ENCODE results near the gene PARD3.

Gene PARD3

DNA sequence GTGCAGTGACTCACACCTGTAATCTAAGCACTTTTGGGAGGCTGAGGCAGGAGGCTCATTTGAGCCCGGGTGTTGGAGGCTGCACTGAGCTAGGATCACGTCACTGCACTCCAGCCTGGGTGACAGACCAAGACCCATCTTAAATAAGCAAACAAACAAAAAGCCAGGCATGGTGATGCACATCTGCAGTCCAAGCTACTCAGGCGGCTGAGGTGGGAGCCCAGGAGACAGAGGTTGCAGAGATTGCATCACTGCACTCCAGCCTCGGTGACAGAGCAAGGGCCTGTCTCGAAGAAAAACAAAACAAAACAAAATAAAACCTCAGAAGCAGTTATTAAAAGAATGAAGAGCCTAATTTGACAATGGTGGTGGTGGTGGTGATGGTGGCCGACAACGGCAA lies 132.5 kb downstream of the PARD3 start:
- Mint-ChIP-seq H3K36me3 (ENCODE audit: low read depth) (no peaks in the 10 kb centered on the region), H3K4me1 (no peaks in the 10 kb centered on the region), H3K27ac (no peak overlapping the region), H3K27me3 (no peaks in the 10 kb centered on the region), H3K4me3 (no peak overlapping the region), H3K9me3 (no peaks in the 10 kb centered on the region)
- DNase-seq, result no peak
- ATAC-seq, result no peak

DNA sequence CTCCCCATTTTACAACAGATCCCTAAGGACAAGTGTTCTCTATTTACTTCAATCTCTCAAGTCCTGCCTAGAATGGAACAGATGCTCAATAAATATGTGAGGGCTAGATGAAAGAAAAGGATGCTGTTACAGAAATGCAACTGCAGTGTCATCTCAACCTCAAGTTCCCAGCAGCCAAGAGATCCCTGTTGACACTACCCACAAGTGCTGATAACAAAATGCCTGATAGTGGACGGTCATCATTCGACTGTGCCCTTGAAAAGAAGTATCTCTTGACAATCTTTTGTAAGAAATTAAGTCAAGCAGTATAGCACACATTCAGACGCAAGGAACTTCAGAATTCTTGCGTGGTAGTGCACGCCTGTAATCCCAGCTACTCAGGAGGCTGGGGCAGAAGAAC lies 133.2 kb downstream of the PARD3 start:
- Mint-ChIP-seq H3K27me3 (no peaks in the 10 kb centered on the region), H3K27ac (no peak overlapping the region), H3K9me3 (no peaks in the 10 kb centered on the region), H3K36me3 (ENCODE audit: low read depth) (no peaks in the 10 kb centered on the region), H3K4me1 (no peaks in the 10 kb centered on the region), H3K4me3 (no peak overlapping the region)
- ATAC-seq, result no peak
- DNase-seq, result no peak

DNA sequence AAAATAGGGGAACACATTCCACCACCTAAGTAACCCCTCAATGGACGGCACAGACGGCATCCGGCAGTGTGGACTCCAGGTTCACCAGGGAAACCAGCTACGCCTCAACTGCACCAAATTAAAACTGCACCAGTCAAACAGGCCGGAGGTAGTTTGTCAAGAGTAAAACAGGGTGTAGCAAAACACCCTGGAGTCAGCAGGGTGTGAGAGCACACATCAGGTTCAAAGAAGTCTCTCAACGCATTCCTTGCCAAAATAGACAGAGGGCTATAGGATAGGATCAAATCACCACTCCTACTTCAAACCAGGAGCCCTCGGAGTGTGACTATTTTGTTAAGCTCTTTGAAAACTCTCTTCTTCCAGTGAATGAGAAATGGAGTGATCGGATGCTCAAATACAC lies 135.9 kb downstream of the PARD3 start:
- Mint-ChIP-seq H3K36me3 (ENCODE audit: low read depth) (no peaks in the 10 kb centered on the region), H3K4me3 (no peak overlapping the region)
- no peak for ATAC-seq

DNA sequence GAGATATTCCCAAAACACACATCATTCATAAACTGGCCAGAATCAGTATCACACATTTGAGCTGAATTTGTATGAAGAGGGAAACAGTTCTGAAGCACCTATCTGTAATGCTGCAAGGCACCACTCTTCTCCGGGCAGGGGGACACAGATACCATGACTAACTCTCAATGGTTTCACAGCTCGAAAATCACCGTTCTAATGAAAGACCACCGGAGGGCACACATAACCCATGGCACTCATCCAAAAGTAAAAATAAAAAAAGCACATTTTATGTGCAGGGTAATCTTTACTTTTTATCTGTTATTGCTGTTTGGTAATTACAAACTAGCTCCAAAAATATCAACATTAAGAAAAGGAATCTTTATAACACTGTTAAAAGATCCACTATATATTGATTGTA lies 137.5 kb downstream of the PARD3 start:
- DNase-seq (no peak), ATAC-seq (no peak)
- no peaks in the 10 kb centered on the region for H3K9me3 Mint-ChIP-seq
- no peaks in the 10 kb centered on the region for H3K36me3 Mint-ChIP-seq (ENCODE audit: low read depth)
- no peak overlapping the region for H3K27ac Mint-ChIP-seq
- no peak overlapping the region for H3K4me3 Mint-ChIP-seq
- peaks cover 1% of the 10 kb centered on the region for H3K27me3 Mint-ChIP-seq
- no peaks in the 10 kb centered on the region for H3K4me1 Mint-ChIP-seq

More for the DNA sequence above, 135.9 kb downstream of the PARD3 start:
- H3K27me3 Mint-ChIP-seq, result no peaks in the 10 kb centered on the region
- no peaks in the 10 kb centered on the region for H3K9me3 Mint-ChIP-seq
- H3K27ac Mint-ChIP-seq, result no peak overlapping the region
- no peak for DNase-seq
- no peaks in the 10 kb centered on the region for H3K4me1 Mint-ChIP-seq

DNA sequence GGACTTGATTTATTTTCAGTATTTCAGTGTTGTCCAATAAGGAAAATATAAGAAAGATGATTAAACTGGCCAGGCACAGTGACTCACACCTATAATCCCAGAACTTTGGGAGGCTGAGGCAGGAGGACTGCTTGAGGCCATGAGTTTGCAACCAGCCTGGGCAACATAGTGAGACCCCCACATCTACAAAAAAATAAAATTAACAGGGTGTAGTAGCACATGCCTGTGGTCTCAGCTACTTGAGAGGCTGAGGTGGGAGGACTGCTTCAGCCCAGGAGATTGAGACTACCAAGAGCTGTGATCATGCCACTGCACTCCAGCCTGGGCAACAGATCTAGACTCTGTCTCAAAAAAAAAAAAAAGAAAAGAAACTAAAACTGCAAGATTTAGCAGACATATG lies 138.0 kb downstream of the PARD3 start:
- H3K4me3 Mint-ChIP-seq, result no peak overlapping the region
- H3K27ac Mint-ChIP-seq, result no peak overlapping the region
- no peaks in the 10 kb centered on the region for H3K36me3 Mint-ChIP-seq (ENCODE audit: low read depth)
- H3K4me1 Mint-ChIP-seq, result no peaks in the 10 kb centered on the region
- no peak for ATAC-seq
- peaks cover 1% of the 10 kb centered on the region for H3K27me3 Mint-ChIP-seq
- no peak for DNase-seq
- H3K9me3 Mint-ChIP-seq, result no peaks in the 10 kb centered on the region

DNA sequence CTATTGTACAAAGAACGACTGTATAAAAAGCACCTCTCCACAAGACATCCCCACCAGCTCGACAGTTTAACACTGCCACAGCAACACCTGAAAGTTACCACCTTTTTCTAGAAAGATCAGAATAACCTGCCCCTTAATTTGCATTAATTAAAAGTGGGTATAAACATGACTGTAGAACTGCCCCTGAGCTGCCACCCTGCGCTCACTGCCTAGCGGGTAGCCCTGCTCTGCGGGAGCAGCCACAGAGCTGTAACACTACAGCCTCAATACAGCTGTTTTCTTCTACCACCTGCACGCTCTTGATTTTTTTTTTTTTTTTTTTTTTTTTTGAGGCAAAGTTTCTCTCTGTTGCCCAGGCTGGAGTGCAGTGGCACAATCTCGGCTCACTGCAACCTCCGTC lies 140.9 kb downstream of the PARD3 start:
- no peak overlapping the region for H3K4me3 Mint-ChIP-seq
- no peak for ATAC-seq
- no peak overlapping the region for H3K27ac Mint-ChIP-seq
- no peaks in the 10 kb centered on the region for H3K9me3 Mint-ChIP-seq
- no peak for DNase-seq
- H3K4me1 Mint-ChIP-seq, result no peaks in the 10 kb centered on the region
- no peaks in the 10 kb centered on the region for H3K36me3 Mint-ChIP-seq (ENCODE audit: low read depth)
- H3K27me3 Mint-ChIP-seq, result peaks cover 1% of the 10 kb centered on the region

DNA sequence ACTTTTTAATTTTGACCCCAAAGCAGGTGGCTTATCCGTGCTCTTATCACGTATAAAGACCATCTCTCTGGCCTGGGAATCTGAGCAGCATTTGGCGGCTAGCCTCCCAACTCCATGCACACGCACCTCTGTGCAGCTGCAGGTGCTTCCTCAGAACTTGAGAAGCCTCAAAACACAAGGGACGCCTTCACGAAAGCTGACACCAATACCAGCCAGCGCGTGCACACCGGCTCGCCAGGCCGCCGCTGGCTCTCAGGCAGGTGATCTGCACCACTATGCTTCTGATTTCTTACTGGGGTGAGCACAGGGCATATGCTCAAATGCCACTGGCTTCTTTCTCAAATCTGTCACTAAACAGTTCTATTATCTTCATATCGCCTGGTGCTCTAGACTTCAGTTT lies 145.0 kb downstream of the PARD3 start:
- peaks cover 1% of the 10 kb centered on the region for H3K27me3 Mint-ChIP-seq
- no peaks in the 10 kb centered on the region for H3K9me3 Mint-ChIP-seq
- H3K4me1 Mint-ChIP-seq, result peaks cover 2% of the 10 kb centered on the region
- no peak for ATAC-seq
- H3K36me3 Mint-ChIP-seq (ENCODE audit: low read depth), result no peaks in the 10 kb centered on the region
- no peak for DNase-seq
- H3K27ac Mint-ChIP-seq, result no peak overlapping the region
- H3K4me3 Mint-ChIP-seq, result no peak overlapping the region

DNA sequence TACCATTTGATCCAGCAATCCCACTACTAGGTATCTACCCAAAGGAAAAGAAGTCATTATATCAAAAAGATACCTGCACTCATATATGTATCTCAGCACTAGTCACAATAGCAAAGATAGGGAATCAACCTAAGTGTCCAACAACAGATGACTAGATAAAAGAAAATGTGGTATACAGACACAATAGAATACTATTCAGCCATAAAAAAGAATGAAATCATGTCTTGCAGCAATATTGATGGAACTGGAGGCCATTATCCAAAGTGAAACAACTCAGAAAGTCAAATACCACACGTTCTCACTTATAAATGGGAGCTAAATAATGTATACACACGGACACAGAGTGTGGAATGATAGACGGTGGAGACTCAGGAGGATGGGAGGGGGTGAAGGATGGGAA lies 146.0 kb downstream of the PARD3 start:
- DNase-seq (no peak), ATAC-seq (no peak)
- Mint-ChIP-seq H3K4me3 (no peak overlapping the region), H3K9me3 (no peaks in the 10 kb centered on the region), H3K36me3 (ENCODE audit: low read depth) (no peaks in the 10 kb centered on the region), H3K27me3 (peaks cover 1% of the 10 kb centered on the region), H3K27ac (no peak overlapping the region), H3K4me1 (peaks cover 2% of the 10 kb centered on the region)

DNA sequence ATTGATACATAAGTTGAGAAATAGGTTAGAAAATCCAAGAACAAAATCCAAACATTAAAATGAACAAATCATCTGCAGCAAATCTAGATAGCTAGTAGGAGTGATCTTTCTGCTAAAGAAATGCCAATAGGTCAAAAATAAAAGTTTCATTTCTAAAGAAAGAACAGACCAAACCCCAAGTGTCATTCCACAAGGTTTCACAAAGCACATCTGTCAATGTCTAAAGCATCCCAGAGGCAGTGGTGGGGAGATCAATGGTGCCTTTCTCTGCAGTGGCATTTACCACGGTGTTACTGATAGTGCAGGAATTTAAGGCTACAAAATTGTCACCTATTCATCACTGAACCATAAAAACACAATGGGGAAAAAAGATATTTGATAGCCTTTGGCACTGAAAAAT lies 147.9 kb downstream of the PARD3 start:
- DNase-seq (no peak), ATAC-seq (no peak)

DNA sequence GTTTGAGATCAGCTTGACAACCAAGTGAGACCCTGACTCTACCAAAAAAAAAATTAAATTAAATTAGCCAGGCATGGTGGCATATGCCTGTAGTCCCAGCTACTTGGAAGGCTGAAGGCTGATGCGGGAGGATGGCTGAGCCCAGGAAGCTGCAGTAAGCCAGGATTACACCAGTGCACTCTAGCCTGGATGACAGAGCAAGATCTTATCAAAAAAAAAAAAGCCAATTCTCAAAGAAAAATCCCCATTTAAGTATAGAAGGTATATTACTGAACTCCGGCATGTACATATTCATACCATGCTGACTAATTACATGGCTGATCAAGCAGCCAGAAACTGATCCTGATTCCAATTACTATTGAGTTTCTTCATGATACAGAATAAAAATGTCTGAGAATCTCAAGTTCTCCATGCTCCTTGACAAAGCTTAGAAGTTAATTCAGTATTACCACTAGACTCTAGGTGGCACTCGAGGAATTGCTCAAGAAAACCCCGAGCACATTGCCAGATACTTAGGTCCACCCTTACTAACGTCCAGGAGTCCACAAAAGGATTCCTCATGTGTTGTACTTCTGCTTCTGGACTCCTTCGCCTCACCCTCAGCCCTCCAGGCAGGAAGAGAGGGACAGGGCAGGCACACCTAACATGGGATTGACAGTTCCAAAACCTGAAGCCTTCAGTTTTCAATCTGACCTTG lies 148.9 kb downstream of the PARD3 start:
- DNase-seq, result no peak

More for the DNA sequence above, 147.9 kb downstream of the PARD3 start:
- Mint-ChIP-seq H3K27ac (no peak overlapping the region), H3K4me3 (no peak overlapping the region), H3K4me1 (peaks cover 2% of the 10 kb centered on the region), H3K36me3 (ENCODE audit: low read depth) (no peaks in the 10 kb centered on the region), H3K9me3 (no peaks in the 10 kb centered on the region), H3K27me3 (peaks cover 3% of the 10 kb centered on the region)

DNA sequence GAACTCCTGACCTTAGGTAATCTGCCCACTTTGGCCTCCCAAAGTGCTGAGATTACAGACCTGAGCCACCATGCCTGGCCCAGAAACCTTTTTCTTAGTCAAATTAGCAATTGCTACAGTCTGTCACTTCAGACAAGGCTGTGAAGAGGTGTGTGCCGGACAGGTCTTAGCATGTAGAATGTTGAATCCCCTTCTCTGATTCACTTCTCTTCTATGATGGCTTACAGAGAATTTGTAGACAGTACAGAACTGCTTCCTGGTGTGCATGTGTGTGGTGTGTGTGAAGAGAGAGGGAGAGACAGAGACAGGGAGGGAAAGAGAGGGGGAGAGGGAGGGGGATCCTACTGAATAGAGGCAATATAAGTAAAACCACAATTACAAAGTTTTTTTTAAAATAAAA lies 150.4 kb downstream of the PARD3 start:
- H3K27me3 Mint-ChIP-seq, result peaks cover 3% of the 10 kb centered on the region
- H3K36me3 Mint-ChIP-seq (ENCODE audit: low read depth), result no peaks in the 10 kb centered on the region
- H3K27ac Mint-ChIP-seq, result no peak overlapping the region
- DNase-seq, result no peak
- no peaks in the 10 kb centered on the region for H3K9me3 Mint-ChIP-seq
- H3K4me3 Mint-ChIP-seq, result no peak overlapping the region
- ATAC-seq, result no peak
- peaks cover 2% of the 10 kb centered on the region for H3K4me1 Mint-ChIP-seq

More for the DNA sequence above, 148.9 kb downstream of the PARD3 start:
- Mint-ChIP-seq H3K36me3 (ENCODE audit: low read depth) (no peaks in the 10 kb centered on the region), H3K9me3 (no peaks in the 10 kb centered on the region), H3K27ac (no peak overlapping the region), H3K27me3 (peaks cover 3% of the 10 kb centered on the region), H3K4me3 (no peak overlapping the region), H3K4me1 (peaks cover 2% of the 10 kb centered on the region)
- ATAC-seq, result no peak

DNA sequence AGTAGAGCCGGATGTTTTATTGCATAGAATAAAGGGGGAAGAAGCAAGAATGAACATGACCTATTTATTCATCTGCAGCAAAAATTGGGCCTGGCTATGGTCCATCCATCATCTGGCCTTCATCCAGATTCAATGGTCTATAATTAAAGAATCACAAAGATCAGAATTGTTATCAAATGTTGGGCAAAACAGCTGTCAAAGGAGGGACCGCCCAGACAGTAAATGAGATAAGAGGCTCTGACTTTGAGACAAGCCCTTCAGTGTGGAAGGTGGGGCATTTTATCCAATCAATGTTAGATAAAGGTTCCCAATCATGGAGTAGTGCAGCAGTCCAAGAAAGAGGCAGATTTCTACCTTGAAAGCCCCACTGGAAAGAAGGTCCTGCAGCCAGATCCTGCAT lies 153.5 kb downstream of the PARD3 start:
- H3K4me1 Mint-ChIP-seq, result peaks cover 2% of the 10 kb centered on the region
- H3K27ac Mint-ChIP-seq, result no peak overlapping the region
- no peaks in the 10 kb centered on the region for H3K36me3 Mint-ChIP-seq (ENCODE audit: low read depth)
- no peaks in the 10 kb centered on the region for H3K9me3 Mint-ChIP-seq
- ATAC-seq, result no peak
- no peak for DNase-seq
- no peak overlapping the region for H3K4me3 Mint-ChIP-seq
- peaks cover 3% of the 10 kb centered on the region for H3K27me3 Mint-ChIP-seq

DNA sequence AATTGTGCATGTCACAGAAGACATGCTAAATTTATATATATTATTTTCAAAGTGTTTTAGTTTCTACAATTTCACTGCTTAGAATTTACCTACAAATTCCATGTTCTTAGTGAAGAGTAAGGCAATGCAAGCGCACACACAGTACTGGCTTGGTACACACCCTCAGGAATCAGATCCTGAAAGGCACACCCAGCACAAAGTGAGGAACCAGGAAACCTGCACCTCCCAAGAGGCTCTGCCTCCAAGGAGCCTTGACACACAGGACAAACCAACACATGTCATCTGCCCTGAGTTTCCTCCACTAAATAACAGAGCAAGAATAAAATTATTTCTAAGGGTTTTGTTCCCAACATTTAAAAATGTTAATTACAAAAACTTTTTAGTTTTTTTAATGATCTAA lies 156.2 kb downstream of the PARD3 start:
- Mint-ChIP-seq H3K9me3 (no peaks in the 10 kb centered on the region), H3K27me3 (peaks cover 5% of the 10 kb centered on the region), H3K4me3 (no peak overlapping the region), H3K27ac (no peak overlapping the region), H3K36me3 (ENCODE audit: low read depth) (no peaks in the 10 kb centered on the region), H3K4me1 (no peaks in the 10 kb centered on the region)
- DNase-seq, result no peak
- no peak for ATAC-seq

DNA sequence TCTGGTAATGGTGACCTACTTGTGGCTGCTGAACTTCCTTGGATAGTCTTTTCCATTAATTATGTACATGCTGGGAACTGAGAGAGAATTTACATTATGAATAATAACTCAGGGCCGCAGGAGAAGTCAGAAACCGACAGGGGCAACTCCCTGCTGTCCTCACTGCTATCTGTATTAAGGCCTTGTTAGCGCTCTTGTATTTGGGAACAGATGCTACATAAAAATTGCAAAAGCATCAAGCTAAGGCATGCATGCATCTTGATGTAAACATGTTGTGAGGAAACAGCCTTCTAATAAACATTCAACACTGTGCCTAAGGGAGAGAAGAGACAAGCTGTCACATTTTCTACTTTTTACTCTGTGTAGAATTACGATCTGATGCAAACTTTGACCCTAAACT lies 158.4 kb downstream of the PARD3 start:
- H3K9me3 Mint-ChIP-seq, result no peaks in the 10 kb centered on the region
- H3K27ac Mint-ChIP-seq, result no peak overlapping the region
- H3K36me3 Mint-ChIP-seq (ENCODE audit: low read depth), result no peaks in the 10 kb centered on the region
- ATAC-seq, result no peak
- DNase-seq, result no peak
- no peak overlapping the region for H3K4me3 Mint-ChIP-seq
- H3K27me3 Mint-ChIP-seq, result peaks cover 1% of the 10 kb centered on the region
- H3K4me1 Mint-ChIP-seq, result no peaks in the 10 kb centered on the region

DNA sequence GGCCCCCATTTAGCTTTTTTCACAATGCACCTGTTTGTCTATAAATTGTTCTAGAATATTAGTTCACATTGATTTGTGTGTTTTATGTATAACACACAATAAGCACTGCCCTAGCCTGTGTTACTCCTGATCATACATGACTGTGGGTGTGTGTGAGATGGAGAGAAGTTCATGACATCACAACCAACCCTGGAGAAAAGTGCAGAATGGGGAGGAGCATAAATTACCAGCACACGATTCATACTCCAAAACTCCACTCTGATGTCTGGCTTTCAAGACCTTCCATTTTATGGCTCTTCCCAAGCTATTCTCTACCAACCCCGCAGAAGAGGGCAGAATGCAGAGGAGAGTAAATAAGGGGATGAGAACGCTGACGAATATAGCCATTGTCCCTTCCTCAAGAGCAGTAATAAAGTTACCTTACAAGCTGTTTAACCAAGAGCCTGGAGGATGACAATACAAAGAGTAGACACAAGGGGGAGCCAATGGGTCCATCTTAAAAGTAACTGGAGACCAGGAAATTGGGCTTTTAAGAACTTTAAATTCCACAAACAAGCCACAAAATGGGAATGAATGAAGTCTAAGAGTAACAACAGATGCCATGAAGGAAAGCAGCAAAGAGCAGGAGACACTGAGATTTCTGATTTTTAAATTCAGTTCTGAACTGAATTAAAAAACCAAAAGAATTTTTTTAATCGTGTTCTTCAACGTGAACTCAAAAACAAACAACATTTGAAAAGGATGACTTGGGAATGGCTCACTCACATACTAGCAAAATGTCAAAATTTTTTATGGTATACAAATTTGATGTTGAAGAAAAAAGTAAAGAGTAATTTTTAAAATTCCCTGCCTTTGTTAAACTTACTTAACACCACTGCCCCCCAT lies 159.6 kb downstream of the PARD3 start:
- Mint-ChIP-seq H3K9me3 (no peaks in the 10 kb centered on the region), H3K36me3 (ENCODE audit: low read depth) (no peaks in the 10 kb centered on the region), H3K4me3 (no peak overlapping the region), H3K27me3 (peaks cover 1% of the 10 kb centered on the region), H3K4me1 (no peaks in the 10 kb centered on the region), H3K27ac (no peak overlapping the region)
- DNase-seq (peak; percentile 21), ATAC-seq (no peak)
